SU-DHL-6 (cell line): Measurements from ENCODE around the gene SEC61A2.

Experiments
- CTCF ChIP-seq: fragments of 200-600 bp; sonication (generic); IDR thresholded peaks from one replicate; pipeline ENCODE4 v1.5.1; 2017; ENCODE audit warnings: antibody characterized with exemption, mild to moderate bottlenecking, low read length, moderate library complexity; ENCODE audit not compliant: insufficient read depth, poor library complexity, severe bottlenecking
- EZH2phosphoT487 ChIP-seq: fragments of 200-600 bp; sonication (generic), shearing (Covaris generic); conservative IDR thresholded peaks from 2 replicates; pipeline ENCODE4 v1.6.1; 2018; ENCODE audit warnings: mild to moderate bottlenecking, antibody characterized with exemption, low read length, moderate library complexity, mixed read lengths

- TF ChIP-seq CTCF, result no peak
- no peak for TF ChIP-seq EZH2phosphoT487
These were observed 54.7 kb downstream of the SEC61A2 start for GRCh38 chr10:12184165-12184564.
